GM19025 (cell line): ENCODE measurements around the gene TEX36.
"Not testable (repeated sequence)": the region's sequence is repeated elsewhere in the genome, so short reads cannot be mapped to it uniquely, and the experiment has no call there.

ENCODE experiments used
- ATAC-seq: cut with Tn5 transposase; IDR thresholded peaks from one replicate; pipeline ENCODE4 v1.9.1; 2021; ENCODE audit warnings: mild to moderate bottlenecking, low read depth, moderate library complexity; ENCODE audit not compliant: unreplicated experiment

Gene TEX36

DNA sequence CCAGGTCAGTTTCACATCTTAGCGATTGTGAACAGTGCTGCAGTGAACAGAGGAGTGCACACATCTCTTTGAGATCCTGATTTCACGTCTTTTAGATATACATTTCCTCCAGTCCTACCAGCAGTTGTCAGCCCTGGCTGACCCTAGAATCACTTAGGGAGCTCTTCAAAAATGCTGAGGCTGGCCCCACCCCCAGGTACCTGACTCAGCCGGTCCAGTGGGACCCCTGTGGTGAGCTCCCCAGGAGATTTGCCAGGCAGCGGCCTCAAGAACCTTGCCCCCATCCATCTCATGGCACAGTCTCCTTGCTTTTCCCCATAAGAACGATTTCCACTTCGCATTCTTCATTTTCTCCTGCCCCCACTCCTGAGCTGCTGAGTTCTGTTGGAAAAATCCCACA is 45.5 kb downstream of the TEX36 start:
- no peak for ATAC-seq

DNA sequence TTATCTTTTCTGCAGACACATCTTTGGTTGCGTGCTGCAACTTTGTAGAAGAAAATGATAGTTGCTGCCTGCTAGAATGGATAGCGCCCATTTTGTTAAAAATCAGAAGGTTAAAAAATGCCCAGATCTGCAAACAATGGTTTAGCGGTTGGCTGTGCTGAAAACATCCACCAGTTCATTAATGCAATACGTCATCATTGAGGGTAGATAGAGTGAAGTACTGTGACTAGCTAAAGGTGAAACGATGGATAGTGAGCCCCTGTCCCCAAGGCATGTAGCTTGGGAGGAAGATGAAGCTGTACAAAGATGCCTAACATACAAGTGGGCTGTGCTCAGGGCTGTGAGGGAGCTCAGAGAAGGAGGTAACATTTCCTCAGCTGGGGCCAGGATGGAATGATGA is 48.4 kb downstream of the TEX36 start:
- ATAC-seq: no peak

DNA sequence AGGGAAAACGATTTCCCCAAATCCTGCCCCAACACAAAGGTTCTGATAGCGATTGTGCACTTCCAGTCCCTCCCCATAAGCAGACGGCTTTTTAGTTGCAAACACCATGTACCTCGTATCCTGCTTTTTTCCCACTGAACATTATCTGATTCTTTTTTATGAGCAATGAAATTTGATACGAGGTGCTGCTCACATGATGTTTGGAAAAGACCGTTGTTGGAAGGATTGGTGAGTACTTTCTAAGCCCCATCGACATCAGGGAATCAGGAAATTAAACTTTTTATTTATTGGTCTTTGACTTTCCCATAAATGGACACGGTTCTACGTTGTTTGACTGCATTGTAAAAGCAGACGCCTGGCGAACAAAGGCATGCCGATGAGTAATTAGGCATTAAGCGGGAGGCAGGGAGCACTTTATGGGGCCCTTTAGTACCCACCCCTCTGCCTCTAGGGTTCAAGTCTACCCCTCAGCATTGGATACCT is 49.4 kb downstream of the TEX36 start:
- ATAC-seq: no peak

DNA sequence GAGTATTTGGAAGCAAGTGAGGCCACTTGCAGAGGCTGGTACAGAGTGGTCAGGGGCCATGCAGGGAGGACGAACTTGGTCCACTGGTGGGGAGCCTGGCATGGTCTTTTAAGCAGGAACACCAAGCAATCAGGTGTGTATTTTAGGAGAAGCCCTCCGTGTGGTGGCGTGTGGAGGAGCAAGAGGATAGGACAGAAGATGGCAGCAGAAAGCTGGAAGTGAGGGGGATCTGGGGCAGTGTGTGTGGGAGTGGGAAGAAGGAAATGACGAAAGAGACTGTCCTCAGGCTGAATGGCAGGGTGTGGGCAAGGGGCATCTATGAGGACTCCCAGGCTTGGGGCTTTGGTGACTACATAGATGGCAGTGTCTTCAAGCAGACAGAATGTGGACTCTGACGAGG is 51.2 kb downstream of the TEX36 start:
- no peak for ATAC-seq

DNA sequence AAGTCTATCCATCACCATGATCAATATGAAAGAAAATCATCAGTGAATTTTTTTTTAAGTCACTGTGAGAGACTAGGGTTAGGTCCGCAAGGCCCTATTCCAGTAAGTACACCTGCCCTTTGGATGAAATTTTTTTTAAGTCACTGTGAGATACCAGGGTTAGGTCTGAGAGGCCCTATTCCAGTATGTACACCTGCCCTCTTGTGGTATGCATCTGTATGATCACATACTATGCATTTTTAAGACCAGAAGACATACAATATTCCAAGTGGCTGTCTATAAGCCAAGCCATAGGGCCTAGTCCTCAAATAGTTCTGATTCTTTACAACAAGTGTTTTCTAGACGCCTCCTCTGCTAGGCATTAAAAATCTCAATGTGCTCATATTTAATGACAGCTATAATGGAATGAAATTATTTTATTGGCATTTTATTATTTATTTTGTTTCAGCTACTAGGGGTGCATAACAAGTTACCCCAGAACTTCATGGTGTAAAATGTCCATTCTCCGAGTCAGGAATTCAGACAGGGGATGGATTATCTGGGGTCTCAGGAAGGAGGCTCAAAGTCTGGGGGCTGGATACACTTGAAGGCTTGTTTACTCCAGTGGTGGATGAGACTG is 53.1 kb downstream of the TEX36 start:
- no peak for ATAC-seq

DNA sequence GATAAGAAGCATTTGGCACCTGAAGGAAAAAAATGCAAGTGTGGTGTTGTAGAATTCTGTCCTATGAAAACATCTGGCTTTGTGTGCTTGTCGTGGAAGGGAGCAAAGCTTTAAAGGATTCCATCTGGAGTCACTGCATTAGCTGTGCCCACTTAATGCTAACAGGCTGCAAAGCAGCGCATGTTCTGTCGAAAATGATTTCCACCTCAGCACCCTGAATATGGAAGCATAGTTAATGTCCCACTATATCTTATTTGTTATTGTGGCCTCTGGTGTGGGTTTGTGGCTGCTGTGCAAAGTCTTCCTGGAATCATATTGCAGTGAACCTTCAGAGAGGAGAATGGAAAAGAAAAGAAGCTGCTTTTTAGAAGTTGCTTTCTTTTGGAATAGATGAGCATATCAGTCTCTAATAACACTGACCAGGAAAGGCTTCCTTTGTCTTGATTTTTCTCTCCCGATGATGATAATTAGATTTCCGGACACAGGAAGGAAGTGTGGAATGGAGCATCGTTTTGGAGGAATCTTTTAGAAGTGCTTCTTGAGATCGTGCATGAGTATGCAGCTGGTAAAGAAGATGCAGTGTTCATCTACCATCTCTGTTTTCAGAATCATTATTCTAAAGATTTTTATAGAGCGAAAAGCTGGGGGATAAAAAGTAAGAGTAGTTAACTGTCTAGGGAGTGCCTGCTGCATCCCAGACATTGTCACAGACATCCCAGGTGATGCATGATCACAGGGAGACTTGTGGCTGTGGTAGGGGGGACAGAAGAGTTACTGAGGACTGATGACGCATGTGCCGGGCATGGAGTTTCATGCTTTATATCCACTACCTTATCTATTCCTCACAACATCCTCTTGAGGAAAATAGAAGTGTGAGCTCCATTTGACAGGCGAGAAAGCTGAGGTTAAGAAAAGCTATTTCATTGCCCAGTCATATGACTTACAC is 54.6 kb downstream of the TEX36 start:
- ATAC-seq: no peak

DNA sequence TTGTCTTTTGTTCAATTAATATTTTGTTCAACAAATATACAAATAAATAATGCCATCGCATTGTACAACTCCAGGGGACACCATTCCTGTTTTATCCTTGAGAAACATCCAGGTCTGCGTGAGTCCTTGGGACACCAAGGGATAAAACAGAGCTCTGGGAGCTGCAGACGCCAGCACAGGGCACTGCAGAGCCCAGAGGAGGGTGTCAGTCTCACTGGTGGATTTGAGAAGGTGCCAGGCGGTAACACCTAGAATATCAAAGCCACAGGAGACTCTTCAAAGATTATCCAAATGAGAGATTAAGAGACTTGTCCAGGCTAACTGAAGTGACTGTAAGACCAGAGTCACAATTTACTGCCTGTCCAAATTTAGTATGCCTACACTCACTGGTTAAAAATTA is 55.3 kb downstream of the TEX36 start:
- ATAC-seq: no peak

DNA sequence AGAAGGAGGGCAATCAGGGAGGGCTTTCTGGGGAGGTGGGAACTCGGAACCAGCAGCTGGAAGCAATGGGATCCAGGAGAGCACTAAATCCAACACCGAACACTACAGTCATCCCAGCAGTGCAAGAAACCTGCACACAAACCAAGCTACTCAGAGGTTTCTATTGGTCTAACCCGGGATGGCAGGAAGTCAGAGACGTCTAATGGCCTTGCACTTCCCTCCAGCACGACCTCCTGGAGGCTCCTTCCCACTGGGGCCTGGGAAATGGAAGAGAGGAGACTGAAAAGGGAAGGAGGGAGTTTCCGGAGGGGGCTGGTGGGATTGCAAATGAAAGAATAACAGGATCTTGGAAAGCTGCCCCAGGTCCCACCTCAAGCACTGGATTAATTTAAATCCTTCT is 56.3 kb downstream of the TEX36 start:
- no peak for ATAC-seq

DNA sequence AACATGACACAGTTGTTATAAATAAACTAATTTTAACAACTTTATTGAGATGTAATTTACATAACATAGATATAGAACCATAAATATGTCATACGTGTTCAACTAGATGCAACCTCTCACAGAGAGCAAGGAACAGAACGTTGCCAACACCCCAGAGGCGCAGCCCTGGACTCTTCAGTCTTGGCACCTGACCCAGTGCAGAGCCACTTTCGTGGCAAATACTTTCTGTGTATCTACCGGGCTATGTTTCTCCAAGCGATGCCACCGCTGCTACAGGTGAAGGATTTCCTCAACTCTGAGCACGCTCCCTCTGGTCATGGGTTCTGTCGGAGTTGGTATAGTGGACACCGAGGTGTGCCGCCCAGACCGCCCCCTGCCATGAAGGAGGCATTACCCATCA is 57.4 kb downstream of the TEX36 start:
- no peak for ATAC-seq

DNA sequence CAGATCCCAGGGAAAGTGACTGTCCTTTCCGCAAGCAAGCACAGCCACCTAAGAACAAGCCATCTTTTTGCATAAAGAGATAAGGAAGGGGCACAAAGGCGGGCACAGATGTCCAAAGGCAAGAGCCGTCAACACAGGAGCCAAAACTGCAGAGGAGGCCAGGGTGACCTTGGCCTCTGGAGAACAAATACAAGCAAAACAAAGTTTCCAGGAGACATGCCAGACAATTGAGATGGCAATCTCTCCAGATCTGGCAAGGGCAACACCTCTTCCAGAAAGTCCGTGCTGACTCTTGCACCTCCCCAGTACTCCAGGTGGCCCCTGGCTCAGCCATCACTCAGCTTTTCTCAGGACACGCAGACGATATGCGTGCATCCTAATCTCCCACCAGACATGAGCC is 58.2 kb downstream of the TEX36 start:
- no peak for ATAC-seq

DNA sequence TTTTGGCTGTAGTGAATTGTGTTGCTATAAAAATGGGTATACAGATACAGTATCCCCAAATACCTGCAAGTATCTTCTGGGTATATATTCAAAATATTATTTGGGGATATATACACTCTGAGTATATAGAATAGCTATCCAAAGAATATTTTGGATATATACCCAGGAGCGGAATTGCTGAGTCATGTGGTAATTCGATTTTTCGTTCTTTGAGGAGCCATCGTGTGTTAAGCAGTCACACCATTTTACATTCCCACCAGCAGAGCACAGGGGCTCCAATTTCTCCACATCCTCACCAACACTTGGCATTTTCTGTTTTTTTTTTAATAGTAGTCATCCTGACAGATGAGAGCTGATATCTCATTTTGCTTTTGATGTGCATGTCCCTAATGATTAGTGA is 61.9 kb downstream of the TEX36 start:
- no peak for ATAC-seq

DNA sequence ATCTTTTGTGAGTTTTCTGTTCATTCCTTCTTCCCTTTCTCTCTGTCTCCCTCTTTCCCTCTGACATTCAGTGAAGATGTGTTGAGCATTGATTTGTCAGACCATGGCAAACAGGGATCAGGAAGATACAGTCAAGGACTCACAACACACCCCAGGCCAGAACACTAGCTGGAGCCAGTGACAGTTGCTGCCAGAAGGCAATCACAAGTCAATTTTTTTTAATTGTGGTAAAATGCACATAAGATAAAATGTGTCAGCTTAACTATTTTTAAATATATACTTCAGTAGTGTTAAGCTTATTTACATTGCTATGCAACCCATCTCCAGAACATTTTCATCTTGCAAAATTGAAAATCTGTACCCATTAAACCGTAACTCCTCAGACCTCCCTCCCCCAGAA is 62.6 kb downstream of the TEX36 start:
- ATAC-seq: no peak

DNA sequence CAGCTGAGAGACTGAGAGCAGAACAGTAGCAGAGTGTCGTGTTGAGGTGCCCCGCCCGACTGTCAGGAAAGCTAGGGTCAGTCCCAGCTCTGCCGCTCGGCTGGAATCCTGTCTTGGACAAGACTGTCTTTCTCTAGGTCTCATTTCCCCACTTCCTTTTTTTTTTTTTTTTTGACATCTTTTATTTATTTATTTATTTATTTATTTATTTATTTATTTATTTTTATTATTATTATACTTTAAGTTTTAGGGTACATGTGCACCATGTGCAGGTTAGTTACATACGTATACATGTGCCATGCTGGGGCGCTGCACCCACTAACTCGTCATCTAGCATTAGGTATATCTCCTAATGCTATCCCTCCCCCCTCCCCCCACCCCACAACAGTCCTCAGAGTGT is 69.9 kb downstream of the TEX36 start:
- not testable (repeated sequence) for ATAC-seq

DNA sequence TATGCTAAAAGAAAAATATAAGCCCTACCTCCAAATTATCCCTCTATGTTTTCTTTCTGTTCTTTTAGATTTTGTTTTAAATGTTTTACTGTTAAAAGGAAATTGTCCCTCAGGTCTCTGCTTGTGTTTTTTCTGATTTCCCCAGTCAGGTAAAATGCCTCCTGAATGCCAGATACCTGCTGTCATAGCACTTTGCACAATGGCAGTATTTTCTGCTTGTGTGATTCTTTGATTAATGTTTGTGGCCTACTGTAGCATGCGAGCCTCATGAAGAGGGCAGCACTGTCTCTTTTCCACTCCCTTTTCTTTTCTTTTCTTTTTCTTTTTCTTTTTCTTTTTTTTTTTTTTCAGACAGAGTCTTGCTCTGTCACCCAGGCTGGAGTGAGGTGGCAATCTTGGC is 71.2 kb downstream of the TEX36 start:
- no peak for ATAC-seq

DNA sequence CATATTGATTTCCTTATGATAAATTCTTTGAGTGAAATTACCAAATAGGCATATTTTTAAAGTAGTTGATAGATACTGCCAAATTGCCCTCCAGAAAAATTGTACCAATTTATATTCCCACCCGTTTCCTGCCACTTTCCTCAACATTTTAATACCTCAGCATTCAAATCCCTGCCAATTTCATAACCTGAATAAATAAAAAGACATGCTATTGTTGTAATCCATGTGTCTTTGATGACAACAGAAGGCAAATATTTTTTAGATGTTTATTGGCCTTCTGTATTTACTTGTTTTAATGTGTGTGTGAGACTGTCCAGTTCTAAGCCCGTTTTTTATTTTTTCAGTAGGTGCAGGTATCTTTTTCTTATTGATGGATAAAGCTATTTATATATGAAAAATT is 71.7 kb downstream of the TEX36 start:
- no peak for ATAC-seq

DNA sequence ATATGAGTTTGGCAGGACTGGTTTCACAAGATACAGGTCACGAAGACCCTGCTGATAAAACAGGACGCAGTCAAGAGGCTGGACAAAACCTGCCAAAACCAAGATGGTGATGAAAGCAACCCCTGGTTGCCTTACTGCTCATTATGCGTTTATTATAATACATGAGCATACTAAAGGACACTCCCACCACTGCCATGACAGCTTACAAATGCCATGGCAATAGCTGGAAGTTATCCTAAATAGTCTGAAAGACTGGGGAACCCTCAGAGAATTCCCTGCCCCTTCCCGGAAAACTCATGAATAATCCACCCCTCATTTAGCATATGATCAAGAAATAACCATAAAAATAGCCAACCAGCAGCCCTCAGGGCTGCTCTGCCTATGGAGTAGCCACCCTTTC is 73.1 kb downstream of the TEX36 start:
- ATAC-seq: no peak

DNA sequence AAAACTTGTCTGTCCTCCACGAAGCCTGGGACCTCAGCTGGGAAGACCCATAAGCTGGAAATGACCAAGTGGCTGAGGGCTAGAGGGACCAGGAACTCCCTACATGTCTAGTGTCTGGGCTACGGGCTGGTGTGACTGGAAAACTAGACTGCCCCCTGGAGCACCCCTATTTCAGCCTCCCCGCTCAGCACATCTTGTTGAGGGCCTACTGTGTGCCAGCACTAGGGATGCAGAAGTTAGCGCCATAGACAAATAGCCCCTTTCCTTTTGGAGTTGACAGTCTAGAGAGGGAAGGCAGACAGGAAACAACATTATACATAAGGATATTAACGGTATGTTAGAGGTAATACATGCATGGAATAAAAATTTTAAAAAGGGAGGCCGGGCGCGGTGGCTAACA is 74.5 kb downstream of the TEX36 start:
- no peak for ATAC-seq

DNA sequence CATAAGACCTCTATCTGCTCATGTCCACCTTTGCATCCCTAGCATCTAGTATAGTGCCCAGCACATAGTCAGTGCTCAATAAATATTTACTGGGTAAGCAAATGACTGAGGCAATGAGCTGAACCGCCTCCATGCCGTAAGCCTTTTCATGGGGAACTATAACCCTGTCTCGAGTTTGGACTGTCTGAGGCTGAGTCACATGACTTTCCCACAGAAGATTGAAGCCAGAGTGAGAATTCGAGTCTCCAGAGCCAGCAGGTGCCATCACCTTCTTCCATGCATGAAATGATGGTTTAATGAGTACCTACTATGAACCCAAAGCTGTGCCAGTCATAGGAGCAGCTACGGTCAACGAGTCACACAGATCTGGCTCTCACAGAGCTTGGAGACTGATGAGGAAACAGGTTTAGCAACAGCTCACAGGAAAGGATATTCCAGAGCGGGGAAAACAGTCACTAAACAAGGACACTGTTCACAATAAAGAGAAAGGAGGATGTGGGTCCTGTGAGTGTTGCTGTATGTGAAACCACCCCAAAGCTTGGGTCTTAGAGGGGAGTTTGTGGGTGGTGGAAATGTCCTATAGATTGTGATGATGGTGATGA is 75.2 kb downstream of the TEX36 start:
- no peak for ATAC-seq

DNA sequence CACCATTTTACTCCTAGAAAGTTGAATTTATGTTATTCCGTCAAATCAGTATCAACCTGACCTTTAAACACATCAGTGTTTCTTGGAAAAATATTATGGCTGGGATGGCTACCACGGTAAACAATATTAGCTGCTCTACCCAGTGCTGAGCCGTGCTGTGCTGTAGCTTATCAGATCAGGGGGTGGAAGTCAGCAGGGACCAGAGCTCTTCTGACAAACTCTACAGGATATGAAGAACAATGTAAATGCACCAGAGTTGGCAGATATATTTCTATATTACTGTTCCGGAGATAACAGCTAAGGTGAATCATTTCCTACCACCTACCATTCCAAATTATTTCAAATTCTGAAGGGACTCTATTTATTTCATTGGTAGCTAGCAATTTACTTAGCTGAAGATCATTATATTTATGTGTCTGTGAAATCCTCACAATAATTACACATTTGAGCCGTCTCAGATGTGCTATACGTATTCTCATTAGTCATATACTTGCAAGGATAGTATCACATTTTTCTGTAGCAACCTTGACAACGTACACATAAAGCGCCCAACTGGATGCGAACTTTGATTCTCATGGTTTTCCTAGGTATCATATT is 76.5 kb downstream of the TEX36 start:
- no peak for ATAC-seq
